Measurements from ENCODE around the gene MGRN1. TPM values are rescaled to one million over a fixed set of nuclear protein-coding genes. Genes with fewer than 3 reads are reported as not detected.

Gene MGRN1
- total and polyA plus RNA-seq, 2 donors (not counting 3 experiments of a cell fraction or from before 2014, with no cell fraction given) = 15.6 to 73.0 TPM

DNA sequence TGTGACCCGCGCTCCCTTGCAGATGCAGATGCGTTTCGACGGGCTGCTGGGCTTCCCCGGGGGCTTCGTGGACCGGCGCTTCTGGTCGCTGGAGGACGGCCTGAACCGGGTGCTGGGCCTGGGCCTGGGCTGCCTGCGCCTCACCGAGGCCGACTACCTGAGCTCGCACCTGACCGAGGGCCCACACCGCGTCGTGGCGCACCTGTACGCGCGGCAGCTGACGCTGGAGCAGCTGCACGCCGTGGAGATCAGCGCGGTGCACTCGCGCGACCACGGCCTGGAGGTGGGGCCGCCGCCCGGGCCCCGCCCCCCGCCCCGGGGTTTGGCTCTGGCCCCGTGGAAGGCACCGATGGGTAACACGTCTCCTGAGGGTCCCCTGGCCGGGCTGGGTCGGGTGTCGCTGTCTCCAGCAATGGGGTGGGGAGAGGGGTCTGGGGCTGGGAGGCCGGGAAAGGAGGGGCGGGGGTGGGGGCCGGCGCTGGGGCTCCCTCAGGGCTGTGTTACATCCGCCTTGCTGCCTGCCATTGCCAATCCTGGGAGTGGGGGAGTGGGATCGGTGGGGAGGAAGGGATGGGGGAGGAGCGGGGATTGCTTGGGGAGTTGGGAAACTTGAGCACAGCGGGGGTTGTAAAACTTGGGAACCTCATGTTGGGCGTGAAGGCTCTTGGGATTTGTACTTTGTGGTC lies 69.5 kb downstream of the MGRN1 start:
- peak overlapping the region; percentile 78 for H3K9ac ChIP-seq (replicated peaks; ENCODE audit: extremely low read depth, insufficient read depth, low read length)
- H4K20me1 ChIP-seq (replicated peaks; ENCODE audit: control insufficient read depth, extremely low read depth, insufficient read depth, low read length) = no peaks in the 10 kb centered on the region
- no TSS peak for BruUV-seq (replicated peaks)
- CTCF ChIA-PET = no interaction called here
- DNase-seq (ENCODE audit: low read depth, low spot score) = peak; percentile 28
- no peak for FAIRE-seq
- no peaks in the 10 kb centered on the region for H3K79me2 ChIP-seq (ENCODE audit: control insufficient read depth, insufficient read depth, low read length)
- intact Hi-C loops (cut with micrococcal nuclease) = loop anchor here (1.0 to 2.0 kb wide), 3 partner anchors 40 to 263 kb away; partner anchors contain the start of genes ANKS3, DNAAF8 and MGRN1
- peak overlapping the region; percentile 42 for H3K4me2 ChIP-seq (ENCODE audit: insufficient read depth, low read length)
- POLR2A ChIA-PET = no interaction called here
- peaks cover 0 to 23% of the 10 kb centered on the region in 2 experiments for H3K36me3 ChIP-seq (ENCODE audit: control insufficient read depth in 2 of 2, extremely low read depth in 1 of 2, insufficient read depth in 2 of 2, low read length in 2 of 2)
- peak overlapping the region; percentile 32 for H3K27ac ChIP-seq (ENCODE audit: insufficient read depth, low read depth, low read length)
- no peaks in the 10 kb centered on the region for H3K9me1 ChIP-seq (replicated peaks; ENCODE audit: control insufficient read depth, extremely low read depth, insufficient read depth, low read length)
- H3K4me3 ChIP-seq (replicated peaks in 1 of 3; ENCODE audit: insufficient read depth in 1 of 3, low read depth in 1 of 3, low read length in 3 of 3) = peak overlapping the region; percentile 66 to 93 (median 79)
- dilution Hi-C loops (cut with MboI; ENCODE audit: extremely low pct_ligation_motif_present, low sequenced_read_pairs) = no loop called here
- no peaks in the 10 kb centered on the region for H3K9me3 ChIP-seq (replicated peaks; ENCODE audit: control insufficient read depth, insufficient read depth, low read length)
- H2AFZ ChIP-seq (ENCODE audit: low read depth, low read length) = peak overlapping the region; percentile 87
- no peaks in the 10 kb centered on the region for H3K27me3 ChIP-seq (ENCODE audit: control insufficient read depth in 2 of 2, insufficient read depth in 2 of 2, low read length in 2 of 2)
- peaks cover 4% of the 10 kb centered on the region for H3K4me1 ChIP-seq (ENCODE audit: control insufficient read depth, extremely low read depth, insufficient read depth, low read length)
- TF ChIP-seq POLR2AphosphoS5 (IDR thresholded peaks at IDR 0.05; ENCODE audit: insufficient read depth, low read depth, low read length) (no peak), GATA2 (IDR thresholded peaks at IDR 0.05; ENCODE audit: insufficient read depth, insufficient read length, low read depth, low read length) (no peak), EZH2 (IDR thresholded peaks at IDR 0.05; ENCODE audit: borderline replicate concordance, low read depth, low read length, severe bottlenecking) (no peak), FOS (IDR thresholded peaks at IDR 0.05; ENCODE audit: borderline replicate concordance, insufficient read depth, low read length) (no peak), JUN (IDR thresholded peaks at IDR 0.05; ENCODE audit: borderline replicate concordance, insufficient read depth, insufficient read length, low read depth) (no peak), MYC (IDR thresholded peaks at IDR 0.05; ENCODE audit: low read depth, low read length) (no peak), POLR2A (IDR thresholded peaks at IDR 0.05; ENCODE audit: low read depth, low read length) (no peak)
- TF ChIP-seq, protein P1, sequence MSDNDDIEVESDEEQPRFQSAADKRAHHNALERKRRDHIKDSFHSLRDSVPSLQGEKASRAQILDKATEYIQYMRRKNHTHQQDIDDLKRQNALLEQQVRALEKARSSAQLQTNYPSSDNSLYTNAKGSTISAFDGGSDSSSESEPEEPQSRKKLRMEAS (IDR thresholded peaks at IDR 0.05; ENCODE audit: insufficient read depth, insufficient read length) = no peak
- TF ChIP-seq, protein P2, sequence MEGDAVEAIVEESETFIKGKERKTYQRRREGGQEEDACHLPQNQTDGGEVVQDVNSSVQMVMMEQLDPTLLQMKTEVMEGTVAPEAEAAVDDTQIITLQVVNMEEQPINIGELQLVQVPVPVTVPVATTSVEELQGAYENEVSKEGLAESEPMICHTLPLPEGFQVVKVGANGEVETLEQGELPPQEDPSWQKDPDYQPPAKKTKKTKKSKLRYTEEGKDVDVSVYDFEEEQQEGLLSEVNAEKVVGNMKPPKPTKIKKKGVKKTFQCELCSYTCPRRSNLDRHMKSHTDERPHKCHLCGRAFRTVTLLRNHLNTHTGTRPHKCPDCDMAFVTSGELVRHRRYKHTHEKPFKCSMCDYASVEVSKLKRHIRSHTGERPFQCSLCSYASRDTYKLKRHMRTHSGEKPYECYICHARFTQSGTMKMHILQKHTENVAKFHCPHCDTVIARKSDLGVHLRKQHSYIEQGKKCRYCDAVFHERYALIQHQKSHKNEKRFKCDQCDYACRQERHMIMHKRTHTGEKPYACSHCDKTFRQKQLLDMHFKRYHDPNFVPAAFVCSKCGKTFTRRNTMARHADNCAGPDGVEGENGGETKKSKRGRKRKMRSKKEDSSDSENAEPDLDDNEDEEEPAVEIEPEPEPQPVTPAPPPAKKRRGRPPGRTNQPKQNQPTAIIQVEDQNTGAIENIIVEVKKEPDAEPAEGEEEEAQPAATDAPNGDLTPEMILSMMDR (IDR thresholded peaks at IDR 0.05; ENCODE audit: extremely low read depth in 1 of 2, insufficient read depth in 1 of 2, low read depth in 1 of 2, low read length in 2 of 2) = no peak

Data from endothelial cell of umbilical vein (primary cell).